Liver (tissue), 9 donors: ENCODE data around the gene FAM120B. TPM values are rescaled to one million over a fixed set of nuclear protein-coding genes. Genes with fewer than 3 reads are reported as not detected.

Source experiments
- DNase-seq: peaks from one replicate; pipeline ENCODE4 v3.0.0-alpha.2; 2017; ENCODE audit warnings: low spot score
- H3K27ac ChIP-seq, 2 donors: one replicate each; pipeline ENCODE4 v1.7.0; 2013; ENCODE audit warnings: inconsistent platforms in 2 of 2, low read length in 2 of 2, control low read depth in 1 of 2, low read depth in 1 of 2, mild to moderate bottlenecking in 1 of 2
- H3K27me3 ChIP-seq, 4 donors: one replicate each; pipeline versions ENCODE4 v1.6.1 to v1.7.0; 2013; ENCODE audit warnings: low read length in 3 of 4, inconsistent platforms in 1 of 4, mild to moderate bottlenecking in 1 of 4, moderate library complexity in 1 of 4; ENCODE audit not compliant: control insufficient read depth in 4 of 4, insufficient read depth in 4 of 4
- H3K36me3 ChIP-seq, 4 donors: one replicate each; pipeline versions ENCODE4 v1.6.1 to v1.7.0; 2013; ENCODE audit warnings: low read length in 3 of 4, mild to moderate bottlenecking in 3 of 4, low read depth in 1 of 4, moderate library complexity in 1 of 4; ENCODE audit not compliant: control insufficient read depth in 4 of 4, insufficient read depth in 3 of 4
- H3K4me1 ChIP-seq, 4 donors: one replicate each; pipeline versions ENCODE4 v1.6.1 to v1.7.0; 2013; ENCODE audit warnings: low read length in 3 of 4, mild to moderate bottlenecking in 3 of 4, moderate library complexity in 1 of 4; ENCODE audit not compliant: control insufficient read depth in 4 of 4, insufficient read depth in 4 of 4
- H3K4me3 ChIP-seq, 3 donors: one replicate each; pipeline versions ENCODE4 v1.6.1 to v1.7.0; 2013; ENCODE audit warnings: low read length in 3 of 3, control low read depth in 1 of 3, low read depth in 1 of 3, mild to moderate bottlenecking in 1 of 3
- H3K9ac ChIP-seq, 2 donors: one replicate each; pipeline ENCODE4 v1.7.0; 2013; ENCODE audit warnings: low read length in 2 of 2, mild to moderate bottlenecking in 2 of 2, moderate library complexity in 2 of 2, control low read depth in 1 of 2, low read depth in 1 of 2
- H3K9me3 ChIP-seq, 4 donors: one replicate each; pipeline versions ENCODE4 v1.6.1 to v1.7.0; 2013; ENCODE audit warnings: low read length in 3 of 4; ENCODE audit not compliant: control insufficient read depth in 4 of 4
- EGR1 ChIP-seq, 2 donors: IDR thresholded peaks; 2 replicates each; pipeline ENCODE4 v1.6.1; 2016 to 2018; ENCODE audit warnings: antibody characterized with exemption in 2 of 2, low read depth in 2 of 2
- FOXA2 ChIP-seq: IDR thresholded peaks from 2 replicates; pipeline ENCODE4 v1.6.1; 2016; ENCODE audit warnings: antibody characterized with exemption
- GABPA ChIP-seq, 2 donors: IDR thresholded peaks in 1 of 2; conservative IDR thresholded peaks in 1 of 2; 2 replicates each; pipeline ENCODE4 v1.6.1; 2016; ENCODE audit warnings: antibody characterized with exemption in 2 of 2, mild to moderate bottlenecking in 1 of 2, moderate library complexity in 1 of 2
- HNF4A ChIP-seq, 2 donors: conservative IDR thresholded peaks; 2 replicates each; pipeline ENCODE4 v1.6.1; 2016; ENCODE audit warnings: antibody characterized with exemption in 2 of 2, mild to moderate bottlenecking in 2 of 2
- HNF4G ChIP-seq: IDR thresholded peaks from 2 replicates; pipeline ENCODE4 v1.6.1; 2016; ENCODE audit warnings: antibody characterized with exemption
- JUND ChIP-seq, 2 donors: IDR thresholded peaks; 2 replicates each; pipeline ENCODE4 v1.6.1; 2016; ENCODE audit warnings: antibody characterized with exemption in 2 of 2
- MAX ChIP-seq: IDR thresholded peaks from 2 replicates; pipeline ENCODE4 v1.6.1; 2016; ENCODE audit warnings: antibody characterized with exemption
- NR2F2 ChIP-seq: IDR thresholded peaks from 2 replicates; pipeline ENCODE4 v1.6.1; 2016; ENCODE audit warnings: antibody characterized with exemption
- SP1 ChIP-seq: IDR thresholded peaks from 2 replicates; pipeline ENCODE4 v1.6.1; 2018; ENCODE audit warnings: antibody characterized with exemption, mild to moderate bottlenecking
- TAF1 ChIP-seq: conservative IDR thresholded peaks from 2 replicates; pipeline ENCODE4 v1.6.1; 2016; ENCODE audit warnings: antibody characterized with exemption, mild to moderate bottlenecking
- YY1 ChIP-seq: IDR thresholded peaks from 2 replicates; pipeline ENCODE4 v1.6.1; 2016; ENCODE audit warnings: antibody characterized with exemption, mild to moderate bottlenecking
- WGBS: extraction: QIAGEN DNeasy Blood & Tissue Kit; methylation state at CpG from one replicate; pipeline ENCODE4 v1.1.7; 2013; 5-methylcytosine and 5-hydroxymethylcytosine counted together
- polyA plus RNA-seq, 2 donors: library from polyadenylated mRNA; stranded (reverse) in 1 of 2; unstranded in 1 of 2; fragments of 200-250 nt in 1 of 2; fragments of >200 nt in 1 of 2; fragmentation: Nextera tagmentation in 1 of 2; extraction: Ambion mirVana in 1 of 2; gene quantifications; one replicate each; pipeline versions ENCODE4 v1.2.1 to v1.2.3, GENCODE V29; 2013 to 2015
- total RNA-seq, 2 donors: library from RNA; depleted of rRNA; stranded (reverse); fragments of >200 nt; gene quantifications; one replicate each; pipeline ENCODE4 v1.2.3, GENCODE V29; 2014
- TF ChIP-seq, protein P1 (sequence below): IDR thresholded peaks from 2 replicates; pipeline ENCODE4 v1.6.1; 2016; ENCODE audit warnings: antibody characterized with exemption, mild to moderate bottlenecking
- TF ChIP-seq, protein P2 (sequence below): IDR thresholded peaks from 2 replicates; pipeline ENCODE4 v1.6.1; 2016; ENCODE audit warnings: antibody characterized with exemption
- TF ChIP-seq, protein P3 (sequence below): fragments of 150-350 bp; IDR thresholded peaks from 2 replicates; pipeline ENCODE4 v1.5.1; 2017; ENCODE audit warnings: improper control_type of control experiment, low read depth, low read length; ENCODE audit not compliant: missing input control
- donor health status: healthy.
- donor health status: healthy.
- donor health status: healthy.
- donor health status: healthy.
- donor health status: healthy.

The FAM120B gene
- total and polyA plus RNA-seq, 4 donors, result 6.0 to 11.1 (median 9.1) TPM

- no peak for TF ChIP-seq HNF4A (conservative IDR thresholded peaks at IDR 0.05)
- no peak for TF ChIP-seq SP1
- TF ChIP-seq, protein P1, sequence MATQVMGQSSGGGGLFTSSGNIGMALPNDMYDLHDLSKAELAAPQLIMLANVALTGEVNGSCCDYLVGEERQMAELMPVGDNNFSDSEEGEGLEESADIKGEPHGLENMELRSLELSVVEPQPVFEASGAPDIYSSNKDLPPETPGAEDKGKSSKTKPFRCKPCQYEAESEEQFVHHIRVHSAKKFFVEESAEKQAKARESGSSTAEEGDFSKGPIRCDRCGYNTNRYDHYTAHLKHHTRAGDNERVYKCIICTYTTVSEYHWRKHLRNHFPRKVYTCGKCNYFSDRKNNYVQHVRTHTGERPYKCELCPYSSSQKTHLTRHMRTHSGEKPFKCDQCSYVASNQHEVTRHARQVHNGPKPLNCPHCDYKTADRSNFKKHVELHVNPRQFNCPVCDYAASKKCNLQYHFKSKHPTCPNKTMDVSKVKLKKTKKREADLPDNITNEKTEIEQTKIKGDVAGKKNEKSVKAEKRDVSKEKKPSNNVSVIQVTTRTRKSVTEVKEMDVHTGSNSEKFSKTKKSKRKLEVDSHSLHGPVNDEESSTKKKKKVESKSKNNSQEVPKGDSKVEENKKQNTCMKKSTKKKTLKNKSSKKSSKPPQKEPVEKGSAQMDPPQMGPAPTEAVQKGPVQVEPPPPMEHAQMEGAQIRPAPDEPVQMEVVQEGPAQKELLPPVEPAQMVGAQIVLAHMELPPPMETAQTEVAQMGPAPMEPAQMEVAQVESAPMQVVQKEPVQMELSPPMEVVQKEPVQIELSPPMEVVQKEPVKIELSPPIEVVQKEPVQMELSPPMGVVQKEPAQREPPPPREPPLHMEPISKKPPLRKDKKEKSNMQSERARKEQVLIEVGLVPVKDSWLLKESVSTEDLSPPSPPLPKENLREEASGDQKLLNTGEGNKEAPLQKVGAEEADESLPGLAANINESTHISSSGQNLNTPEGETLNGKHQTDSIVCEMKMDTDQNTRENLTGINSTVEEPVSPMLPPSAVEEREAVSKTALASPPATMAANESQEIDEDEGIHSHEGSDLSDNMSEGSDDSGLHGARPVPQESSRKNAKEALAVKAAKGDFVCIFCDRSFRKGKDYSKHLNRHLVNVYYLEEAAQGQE, result no peak
- TF ChIP-seq YY1, result no peak
- TF ChIP-seq GABPA (IDR thresholded peaks at IDR 0.05 in 1 of 2, conservative IDR thresholded peaks at IDR 0.05 in 1 of 2), result no peak
- TF ChIP-seq, protein P2, sequence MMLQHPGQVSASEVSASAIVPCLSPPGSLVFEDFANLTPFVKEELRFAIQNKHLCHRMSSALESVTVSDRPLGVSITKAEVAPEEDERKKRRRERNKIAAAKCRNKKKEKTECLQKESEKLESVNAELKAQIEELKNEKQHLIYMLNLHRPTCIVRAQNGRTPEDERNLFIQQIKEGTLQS, result no peak
- TF ChIP-seq JUND (IDR thresholded peaks at IDR 0.05), result no peak
- TF ChIP-seq EGR1 (IDR thresholded peaks at IDR 0.05; ENCODE audit: low read depth in 2 of 2), result no peak
- TF ChIP-seq TAF1, result no peak
- TF ChIP-seq HNF4G, result no peak
- Histone ChIP-seq H3K4me3 (no peak overlapping the region), H3K9ac (no peak overlapping the region), H3K27ac (no peak overlapping the region), H3K27me3 (peaks cover 0 to 2% (median 0%) of the 10 kb centered on the region in 4 donors), H3K36me3 (no peaks in the 10 kb centered on the region), H3K9me3 (no peaks in the 10 kb centered on the region), H3K4me1 (peaks cover 0 to 3% (median 0%) of the 10 kb centered on the region in 4 donors)
- WGBS, result 83% methylated on average over 8 of the region's 8 CpGs
- DNase-seq, result no peak
Observed at GRCh38 chr6:170443151-170443662, 136.6 kb downstream of the FAM120B start.

GRCh38 chr6:170444056-170444591 lies 137.6 kb downstream of the FAM120B start:
- no peak overlapping the region for H3K4me3 ChIP-seq
- DNase-seq, result no peak
- 86% methylated on average over 18 of the region's 18 CpGs for WGBS

More at GRCh38 chr6:170444056-170444591, 137.6 kb downstream of the FAM120B start:
- H3K9me3 ChIP-seq, result no peaks in the 10 kb centered on the region
- no peaks in the 10 kb centered on the region for H3K36me3 ChIP-seq
- H3K9ac ChIP-seq, result no peak overlapping the region
- H3K27ac ChIP-seq, result no peak overlapping the region
- H3K27me3 ChIP-seq, result no peaks in the 10 kb centered on the region
- TF ChIP-seq JUND (IDR thresholded peaks at IDR 0.05) (no peak), SP1 (no peak), FOXA2 (no peak), HNF4G (no peak), NR2F2 (no peak), MAX (no peak), HNF4A (conservative IDR thresholded peaks at IDR 0.05) (no peak)
- TF ChIP-seq, protein P3, sequence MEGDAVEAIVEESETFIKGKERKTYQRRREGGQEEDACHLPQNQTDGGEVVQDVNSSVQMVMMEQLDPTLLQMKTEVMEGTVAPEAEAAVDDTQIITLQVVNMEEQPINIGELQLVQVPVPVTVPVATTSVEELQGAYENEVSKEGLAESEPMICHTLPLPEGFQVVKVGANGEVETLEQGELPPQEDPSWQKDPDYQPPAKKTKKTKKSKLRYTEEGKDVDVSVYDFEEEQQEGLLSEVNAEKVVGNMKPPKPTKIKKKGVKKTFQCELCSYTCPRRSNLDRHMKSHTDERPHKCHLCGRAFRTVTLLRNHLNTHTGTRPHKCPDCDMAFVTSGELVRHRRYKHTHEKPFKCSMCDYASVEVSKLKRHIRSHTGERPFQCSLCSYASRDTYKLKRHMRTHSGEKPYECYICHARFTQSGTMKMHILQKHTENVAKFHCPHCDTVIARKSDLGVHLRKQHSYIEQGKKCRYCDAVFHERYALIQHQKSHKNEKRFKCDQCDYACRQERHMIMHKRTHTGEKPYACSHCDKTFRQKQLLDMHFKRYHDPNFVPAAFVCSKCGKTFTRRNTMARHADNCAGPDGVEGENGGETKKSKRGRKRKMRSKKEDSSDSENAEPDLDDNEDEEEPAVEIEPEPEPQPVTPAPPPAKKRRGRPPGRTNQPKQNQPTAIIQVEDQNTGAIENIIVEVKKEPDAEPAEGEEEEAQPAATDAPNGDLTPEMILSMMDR, result no peak
- TF ChIP-seq, protein P1, result no peak
- H3K4me1 ChIP-seq, result no peaks in the 10 kb centered on the region
